Measurements from ENCODE around the gene HOXA3. TPM values are rescaled to one million over a fixed set of nuclear protein-coding genes. Genes with fewer than 3 reads are reported as not detected.
A peak's percentile ranks its signal among the peaks of the same experiment; 100 is the strongest.

Gene HOXA3
- polyA plus RNA-seq, 4 donors = 32.6 to 44.4 (median 39.4) TPM

GRCh38 chr7:27095897-27096767, 56.3 kb downstream of the HOXA3 start, which contains the start of gene HOXA1:
Gene HOXA1, minus strand, starts transcription at chr7:27096000. Its CDS starts 88 bp downstream, at chr7:27095912.
- peak in 2 of 4 donors; percentile 77 to 85 for DNase-seq (ENCODE audit: low read depth in 4 of 4, low spot score in 3 of 4)

- peak in 2 of 4 donors; percentile 15 to 37 for DNase-seq (ENCODE audit: low read depth in 4 of 4, low spot score in 3 of 4)
Measured at GRCh38 chr7:27095050-27095896, 57.1 kb downstream of the HOXA3 start.

GRCh38 chr7:27094304-27095049, 57.9 kb downstream of the HOXA3 start:
- peak in 2 of 4 donors; percentile 7 to 22 for DNase-seq (ENCODE audit: low read depth in 4 of 4, low spot score in 3 of 4)

- no peak for DNase-seq (ENCODE audit: low read depth in 4 of 4, low spot score in 3 of 4)
Measured at GRCh38 chr7:27093184-27093895, 59.0 kb downstream of the HOXA3 start.

GRCh38 chr7:27092819-27093110, 59.6 kb downstream of the HOXA3 start:
- DNase-seq (ENCODE audit: low read depth in 4 of 4, low spot score in 3 of 4) = peak in 1 of 4 donors; percentile 23

GRCh38 chr7:27091941-27092818, 60.2 kb downstream of the HOXA3 start:
- DNase-seq (ENCODE audit: low read depth in 4 of 4, low spot score in 3 of 4) = peak in 1 of 4 donors; percentile 38

GRCh38 chr7:27091105-27091504, 61.3 kb downstream of the HOXA3 start:
- peak in 1 of 4 donors; percentile 19 for DNase-seq (ENCODE audit: low read depth in 4 of 4, low spot score in 3 of 4)

GRCh38 chr7:27088002-27088922, 64.1 kb downstream of the HOXA3 start:
- no peak for DNase-seq (ENCODE audit: low read depth in 4 of 4, low spot score in 3 of 4)

GRCh38 chr7:27083646-27084045, 68.7 kb downstream of the HOXA3 start:
- DNase-seq (ENCODE audit: low read depth in 4 of 4, low spot score in 3 of 4) = no peak

- no peak for DNase-seq (ENCODE audit: low read depth in 4 of 4, low spot score in 3 of 4)
Measured at GRCh38 chr7:27082171-27082570, 70.2 kb downstream of the HOXA3 start.

GRCh38 chr7:27080844-27081436, 71.4 kb downstream of the HOXA3 start:
- DNase-seq (ENCODE audit: low read depth in 4 of 4, low spot score in 3 of 4) = no peak

GRCh38 chr7:27079234-27079975, 73.0 kb downstream of the HOXA3 start:
- no peak for DNase-seq (ENCODE audit: low read depth in 4 of 4, low spot score in 3 of 4)

GRCh38 chr7:27078616-27079233, 73.7 kb downstream of the HOXA3 start:
- no peak for DNase-seq (ENCODE audit: low read depth in 4 of 4, low spot score in 3 of 4)

GRCh38 chr7:27073076-27073475, 79.3 kb downstream of the HOXA3 start:
- no peak for DNase-seq (ENCODE audit: low read depth in 4 of 4, low spot score in 3 of 4)

- DNase-seq (ENCODE audit: low read depth in 4 of 4, low spot score in 3 of 4) = no peak
Measured at GRCh38 chr7:27071622-27072390, 80.6 kb downstream of the HOXA3 start.

GRCh38 chr7:27068259-27068658, 84.1 kb downstream of the HOXA3 start:
- no peak for DNase-seq (ENCODE audit: low read depth in 4 of 4, low spot score in 3 of 4)

Measured in right renal pelvis (tissue), 4 donors.